Keratinocyte (primary cell): ENCODE results near the gene NRP2. TPM values are rescaled to one million over a fixed set of nuclear protein-coding genes. Genes with fewer than 3 reads are reported as not detected.

Experiments used
- DNase-seq: peaks from one replicate; pipeline ENCODE4 v3.0.0-alpha.2; 2011; ENCODE audit warnings: low read depth, missing footprints, low spot score
- FAIRE-seq: peaks from 2 replicates; lab custom pipeline; 2011; peaks lifted over from hg19 to GRCh38; lab: Jason Lieb, UNC
- H2AFZ ChIP-seq: 2 replicates; pipeline ENCODE4 v1.6.0; 2012; ENCODE audit warnings: low read length, control low read depth, inconsistent platforms; ENCODE audit not compliant: control insufficient read depth
- H3K27ac ChIP-seq: 2 replicates; pipeline ENCODE4 v1.5.1; 2011; ENCODE audit warnings: low read length; ENCODE audit not compliant: control insufficient read depth, insufficient read depth
- H3K27me3 ChIP-seq: 3 replicates; pipeline ENCODE4 v1.6.0; 2011; ENCODE audit warnings: low read length; ENCODE audit not compliant: control insufficient read depth, insufficient read depth; ENCODE audit errors: extremely low read depth
- H3K36me3 ChIP-seq, 2 experiments: 2 replicates in 1 of 2; 3 replicates in 1 of 2; pipeline ENCODE4 v1.5.1; 2011; ENCODE audit warnings: low read length in 2 of 2, mild to moderate bottlenecking in 1 of 2; ENCODE audit not compliant: control insufficient read depth in 2 of 2, insufficient read depth in 2 of 2; ENCODE audit errors: extremely low read depth in 1 of 2
- H3K4me1 ChIP-seq: 3 replicates; pipeline ENCODE4 v1.5.1; 2011; ENCODE audit warnings: low read length; ENCODE audit not compliant: control insufficient read depth, insufficient read depth; ENCODE audit errors: extremely low read depth
- H3K4me2 ChIP-seq: 3 replicates; pipeline ENCODE4 v1.6.0; 2011; ENCODE audit warnings: low read depth, low read length; ENCODE audit not compliant: control insufficient read depth, insufficient read depth; ENCODE audit errors: extremely low read depth
- H3K4me3 ChIP-seq, 3 experiments: fragments of 200-600 bp in 1 of 3; sonication (generic) in 1 of 3; 2 replicates in 2 of 3; 3 replicates in 1 of 3; pipeline ENCODE4 v1.5.1; 2011 to 2016; ENCODE audit warnings: low read length in 3 of 3, mild to moderate bottlenecking in 3 of 3, control low read depth in 2 of 3, inconsistent platforms in 1 of 3, low read depth in 1 of 3, mixed read lengths in 1 of 3, mixed run types in 1 of 3, moderate library complexity in 1 of 3; ENCODE audit not compliant: control insufficient read depth in 2 of 3, insufficient read depth in 2 of 3; ENCODE audit errors: extremely low read depth in 1 of 3
- H3K79me2 ChIP-seq: 2 replicates; pipeline ENCODE4 v1.6.0; 2012; ENCODE audit warnings: low read length; ENCODE audit not compliant: control insufficient read depth, insufficient read depth
- H3K9ac ChIP-seq: 3 replicates; pipeline ENCODE4 v1.6.0; 2011; ENCODE audit warnings: low read length; ENCODE audit not compliant: control insufficient read depth, insufficient read depth; ENCODE audit errors: extremely low read depth
- H3K9me1 ChIP-seq: 3 replicates; pipeline ENCODE4 v1.6.0; 2011; ENCODE audit warnings: low read length; ENCODE audit not compliant: control insufficient read depth, insufficient read depth; ENCODE audit errors: extremely low read depth
- H3K9me3 ChIP-seq: 2 replicates; pipeline ENCODE4 v1.5.1; 2012; ENCODE audit warnings: low read depth, low read length; ENCODE audit not compliant: control insufficient read depth
- H4K20me1 ChIP-seq: 3 replicates; pipeline ENCODE4 v1.6.0; 2011; ENCODE audit warnings: low read length; ENCODE audit not compliant: control insufficient read depth, insufficient read depth; ENCODE audit errors: extremely low read depth
- EZH2 ChIP-seq: IDR thresholded peaks from one replicate; pipeline ENCODE4 v1.6.1; 2012; ENCODE audit warnings: inconsistent platforms, mild to moderate bottlenecking, low read length, moderate library complexity
- dilution Hi-C: fragments of 300-500 bp; cut with MboI; formaldehyde crosslinking; loops from one replicate; pipeline ENCODE4 v1.7.0; 2020; ENCODE audit warnings: low sequenced_read_pairs; ENCODE audit not compliant: extremely low pct_ligation_motif_present
- polyA plus RNA-seq, 5 experiments: library from polyadenylated mRNA; depleted of rRNA in 3 of 5; stranded (reverse) in 3 of 5; stranded (forward) in 1 of 5; unstranded in 1 of 5; fragments of >200 nt; gene quantifications; 1 replicate in 1 of 5; 2 replicates in 3 of 5; 3 replicates in 1 of 5; pipeline versions ENCODE4 v1.2.1 to v1.2.3, GENCODE V29; 2011 to 2012; ENCODE audit warnings: missing spikeins in 2 of 5, low read depth in 1 of 5, low replicate concordance in 1 of 5
- TF ChIP-seq, protein P1 (sequence below), 3 experiments: IDR thresholded peaks in 1 of 3; conservative IDR thresholded peaks in 1 of 3; optimal IDR thresholded peaks in 1 of 3; 2 replicates in 2 of 3; 3 replicates in 1 of 3; pipeline versions ENCODE3 to v1.5.1; 2011; ENCODE audit warnings: low read length in 3 of 3, mild to moderate bottlenecking in 3 of 3, moderate library complexity in 2 of 3, control low read depth in 1 of 3, inconsistent platforms in 1 of 3; ENCODE audit not compliant: insufficient read depth in 2 of 3; ENCODE audit errors: extremely low read depth in 1 of 3

Gene NRP2
- polyA plus RNA-seq, 1 donor (not counting 4 experiments of a cell fraction or from before 2014, with no cell fraction given) = 20.6 TPM

DNA sequence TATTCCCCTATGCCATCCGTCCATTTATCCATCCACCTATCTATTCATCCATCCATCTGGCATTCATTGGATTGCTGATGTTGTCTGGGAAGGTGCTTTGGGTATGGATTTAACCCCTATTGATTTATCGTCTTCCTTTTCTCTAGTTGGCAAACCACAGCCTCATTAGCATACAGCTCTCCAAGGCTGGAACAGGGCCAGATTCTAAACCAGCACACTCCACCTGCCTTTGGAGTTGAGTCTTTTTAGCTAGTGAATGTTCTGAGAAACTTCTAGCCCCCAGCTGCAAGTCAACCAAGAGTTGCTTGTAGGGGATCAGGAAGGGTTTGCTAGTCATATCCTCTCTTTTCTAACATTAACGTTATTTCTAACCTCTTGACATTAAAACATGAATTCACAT, 90.7 kb downstream of the NRP2 start:
- Histone ChIP-seq H3K27ac (no peak overlapping the region), H3K36me3 (peaks cover 1 to 10% of the 10 kb centered on the region in 2 experiments), H4K20me1 (no peaks in the 10 kb centered on the region), H3K9me1 (no peaks in the 10 kb centered on the region), H2AFZ (no peak overlapping the region), H3K79me2 (no peaks in the 10 kb centered on the region), H3K27me3 (no peaks in the 10 kb centered on the region), H3K9ac (no peak overlapping the region), H3K4me3 (no peak overlapping the region), H3K9me3 (peaks cover 2% of the 10 kb centered on the region), H3K4me1 (peaks cover 62% of the 10 kb centered on the region), H3K4me2 (no peak overlapping the region)
- DNase-seq (no peak), FAIRE-seq (no peak)
- dilution Hi-C loops = no loop called here
- TF ChIP-seq, protein P1, sequence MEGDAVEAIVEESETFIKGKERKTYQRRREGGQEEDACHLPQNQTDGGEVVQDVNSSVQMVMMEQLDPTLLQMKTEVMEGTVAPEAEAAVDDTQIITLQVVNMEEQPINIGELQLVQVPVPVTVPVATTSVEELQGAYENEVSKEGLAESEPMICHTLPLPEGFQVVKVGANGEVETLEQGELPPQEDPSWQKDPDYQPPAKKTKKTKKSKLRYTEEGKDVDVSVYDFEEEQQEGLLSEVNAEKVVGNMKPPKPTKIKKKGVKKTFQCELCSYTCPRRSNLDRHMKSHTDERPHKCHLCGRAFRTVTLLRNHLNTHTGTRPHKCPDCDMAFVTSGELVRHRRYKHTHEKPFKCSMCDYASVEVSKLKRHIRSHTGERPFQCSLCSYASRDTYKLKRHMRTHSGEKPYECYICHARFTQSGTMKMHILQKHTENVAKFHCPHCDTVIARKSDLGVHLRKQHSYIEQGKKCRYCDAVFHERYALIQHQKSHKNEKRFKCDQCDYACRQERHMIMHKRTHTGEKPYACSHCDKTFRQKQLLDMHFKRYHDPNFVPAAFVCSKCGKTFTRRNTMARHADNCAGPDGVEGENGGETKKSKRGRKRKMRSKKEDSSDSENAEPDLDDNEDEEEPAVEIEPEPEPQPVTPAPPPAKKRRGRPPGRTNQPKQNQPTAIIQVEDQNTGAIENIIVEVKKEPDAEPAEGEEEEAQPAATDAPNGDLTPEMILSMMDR (optimal IDR thresholded peaks at IDR 0.05 in 1 of 3, IDR thresholded peaks at IDR 0.05 in 1 of 3, conservative IDR thresholded peaks at IDR 0.05 in 1 of 3; ENCODE audit: extremely low read depth in 1 of 3, insufficient read depth in 2 of 3, low read length in 3 of 3) = no peak
- no peak for TF ChIP-seq EZH2

DNA sequence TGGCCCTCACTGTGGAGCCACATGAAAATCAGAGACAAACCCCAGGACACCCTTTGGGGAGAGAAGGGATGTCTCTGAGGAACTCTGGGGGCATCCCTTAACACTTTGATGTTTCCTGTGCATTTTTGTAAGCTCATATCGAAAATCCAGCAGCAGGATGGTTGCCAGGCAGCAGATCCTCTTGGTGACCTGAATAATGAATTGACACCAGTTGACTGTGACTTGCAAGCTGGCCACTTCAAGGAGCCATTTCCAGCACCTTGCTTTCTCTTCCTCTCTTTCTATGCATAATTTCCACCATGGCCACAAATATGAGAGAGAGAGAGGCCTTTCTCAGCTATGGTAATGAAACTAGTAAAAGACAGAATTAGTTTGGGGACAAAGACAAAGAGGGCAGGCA, 91.7 kb downstream of the NRP2 start:
- H3K9me1 ChIP-seq = no peaks in the 10 kb centered on the region
- no peaks in the 10 kb centered on the region for H3K27me3 ChIP-seq
- FAIRE-seq (no peak), DNase-seq (no peak)
- H3K27ac ChIP-seq = no peak overlapping the region
- no peak overlapping the region for H3K4me2 ChIP-seq
- no peak overlapping the region for H2AFZ ChIP-seq
- H3K9ac ChIP-seq = no peak overlapping the region
- dilution Hi-C loops = no loop called here
- no peaks in the 10 kb centered on the region for H4K20me1 ChIP-seq
- H3K4me1 ChIP-seq = peaks cover 59% of the 10 kb centered on the region
- TF ChIP-seq, protein P1 (optimal IDR thresholded peaks at IDR 0.05 in 1 of 3, IDR thresholded peaks at IDR 0.05 in 1 of 3, conservative IDR thresholded peaks at IDR 0.05 in 1 of 3; ENCODE audit: extremely low read depth in 1 of 3, insufficient read depth in 2 of 3, low read length in 3 of 3) = no peak
- no peak for TF ChIP-seq EZH2
- no peaks in the 10 kb centered on the region for H3K9me3 ChIP-seq
- no peaks in the 10 kb centered on the region for H3K79me2 ChIP-seq
- H3K4me3 ChIP-seq = no peak overlapping the region
- peaks cover 0 to 5% of the 10 kb centered on the region in 2 experiments for H3K36me3 ChIP-seq
